Measurements from ENCODE around the gene HGF.

GRCh38 chr7:81751619-81752317 is 18.1 kb downstream of the HGF start:
- no peak for TF ChIP-seq GATA2 (IDR thresholded peaks at IDR 0.05; ENCODE audit: low read depth, low read length)
- TF ChIP-seq GATA3 (IDR thresholded peaks at IDR 0.05; ENCODE audit: low read depth, low read length), result no peak

Data from SH-SY5Y (cell line).